Measurements from ENCODE around the gene FLNB.

FLNB gene

GRCh38 chr3:58106640-58107039, 98.4 kb downstream of the FLNB start:
- no peak for DNase-seq (ENCODE audit: low spot score)

- DNase-seq (ENCODE audit: low spot score) = no peak
Observed at GRCh38 chr3:58107597-58107996, 99.4 kb downstream of the FLNB start.

DNA sequence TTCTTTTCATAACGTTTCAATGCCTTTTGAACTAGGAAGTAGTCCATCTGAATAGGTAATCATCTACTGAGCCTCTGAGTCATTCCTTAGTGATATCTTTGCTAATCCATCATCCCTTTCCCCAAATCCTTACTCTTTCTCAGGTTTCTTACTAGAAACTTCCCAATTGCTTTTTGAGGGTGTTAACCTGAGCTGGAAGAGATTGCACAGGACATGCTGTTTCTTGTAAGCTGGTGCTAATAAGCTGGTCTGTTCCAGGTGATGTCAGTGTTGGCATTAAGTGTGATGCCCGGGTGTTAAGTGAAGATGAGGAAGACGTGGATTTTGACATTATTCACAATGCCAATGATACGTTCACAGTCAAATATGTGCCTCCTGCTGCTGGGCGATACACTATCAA, 101.5 kb downstream of the FLNB start:
- no peak for DNase-seq (ENCODE audit: low spot score)

- no peak for DNase-seq (ENCODE audit: low spot score)
Observed at GRCh38 chr3:58111513-58112184, 103.4 kb downstream of the FLNB start.

GRCh38 chr3:58112185-58112535, 103.9 kb downstream of the FLNB start:
- no peak for DNase-seq (ENCODE audit: low spot score)

DNA sequence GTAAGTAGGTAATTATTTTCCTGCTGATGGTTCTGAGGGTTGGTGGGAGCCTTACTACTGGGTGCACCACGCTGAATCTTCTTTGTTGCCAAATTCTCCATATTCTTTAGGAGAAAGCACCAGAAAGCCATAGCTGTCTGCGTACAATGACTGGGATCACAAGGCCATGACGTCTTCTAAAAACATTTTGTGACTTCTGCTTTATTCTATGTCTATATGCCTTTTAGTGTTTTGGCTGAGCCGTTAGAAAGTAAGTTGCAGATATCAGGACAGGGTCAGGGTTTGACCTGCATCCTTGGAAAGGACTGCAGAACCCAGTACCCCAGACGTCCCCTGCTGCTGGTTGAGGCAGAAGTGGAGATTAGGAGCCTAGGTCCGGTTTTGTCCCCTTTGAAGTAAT, 107.0 kb downstream of the FLNB start:
- DNase-seq (ENCODE audit: low spot score) = no peak

DNA sequence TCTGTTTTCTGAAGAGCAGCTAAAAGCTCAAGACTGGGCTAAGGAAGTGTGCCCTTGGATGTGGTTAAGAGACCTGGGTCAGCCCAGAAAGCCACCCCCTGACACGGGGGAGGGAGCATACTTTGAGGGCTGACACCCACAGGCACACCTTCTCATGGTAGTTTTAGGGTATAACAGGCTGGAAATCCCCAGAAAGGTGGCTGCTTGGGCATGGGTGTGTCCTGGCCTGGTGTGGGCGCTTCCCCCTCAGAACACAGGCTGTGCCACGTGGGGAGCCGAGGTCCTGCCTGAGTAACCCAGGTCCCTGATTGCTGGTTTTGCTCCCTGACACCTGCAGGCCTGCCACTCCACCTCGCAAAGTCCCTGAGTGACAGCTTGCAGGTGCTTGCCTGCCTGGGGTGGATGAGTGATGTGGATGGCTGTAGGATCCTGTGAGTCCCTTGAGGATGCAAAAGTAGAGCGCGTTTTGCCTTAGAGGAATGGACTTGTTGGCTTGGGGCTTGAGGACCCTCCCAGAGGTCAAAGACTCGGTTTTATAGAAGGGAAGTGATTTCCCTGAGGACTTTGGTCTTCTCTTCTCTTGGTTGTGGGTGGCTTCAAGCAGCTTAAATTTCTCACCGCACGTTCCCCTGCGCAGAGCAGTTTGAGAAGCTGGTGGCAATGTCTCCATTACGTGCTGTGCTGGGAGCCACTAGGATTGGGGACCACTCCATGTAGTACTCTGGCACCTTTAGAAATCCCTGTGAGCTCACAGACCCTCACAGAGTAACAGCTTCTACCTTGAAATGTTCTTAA, 108.1 kb downstream of the FLNB start:
- DNase-seq (ENCODE audit: low spot score) = no peak

DNA sequence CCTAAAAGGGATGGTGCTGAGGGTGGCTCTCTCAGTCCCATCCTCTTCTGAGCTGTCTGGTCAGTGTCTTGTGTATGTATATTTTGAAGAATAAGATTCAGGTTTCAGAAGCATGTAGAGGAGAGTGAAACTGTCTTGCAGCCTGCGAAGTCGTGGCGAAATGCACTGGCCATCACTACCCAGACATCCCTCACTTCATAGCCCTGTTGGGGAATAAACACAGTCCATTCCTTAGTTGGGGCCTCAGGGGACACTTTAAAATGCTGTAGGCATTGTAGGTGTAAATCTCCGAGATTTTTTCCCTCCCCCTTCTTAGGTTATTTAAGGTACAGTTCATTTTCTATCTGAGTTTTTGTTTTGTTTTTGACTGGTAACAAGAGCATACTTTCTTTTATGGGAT, 108.8 kb downstream of the FLNB start:
- no peak for DNase-seq (ENCODE audit: low spot score)

DNA sequence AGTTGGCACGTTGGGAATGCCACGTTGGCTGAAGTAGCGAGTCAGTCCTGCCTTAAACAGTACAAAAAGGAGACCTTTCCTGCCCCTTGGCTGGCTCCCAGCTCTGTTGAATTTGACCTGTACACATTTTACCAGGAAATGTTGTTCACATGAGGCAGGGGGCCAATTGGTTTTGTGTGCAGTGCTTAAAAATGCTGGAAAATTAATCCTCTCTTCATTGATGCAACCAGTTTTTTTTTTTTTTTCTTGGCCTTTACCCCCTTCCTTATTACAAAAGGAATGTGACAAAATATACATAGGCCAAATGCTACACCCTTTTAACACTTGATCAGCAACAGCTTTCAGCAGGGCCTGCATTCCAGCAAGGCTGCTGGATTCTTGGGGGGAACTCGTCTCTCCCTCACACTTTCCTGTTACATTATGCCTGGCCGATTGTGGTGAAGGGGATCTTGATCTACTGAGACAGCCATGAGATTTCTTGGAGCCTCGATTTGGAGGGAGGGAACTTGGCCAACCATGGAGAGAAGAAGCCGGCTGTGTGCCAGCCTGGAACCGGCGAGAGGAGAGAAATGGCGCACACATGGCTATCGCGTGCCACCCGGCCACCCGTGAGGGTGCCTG, 109.4 kb downstream of the FLNB start:
- DNase-seq (ENCODE audit: low spot score) = no peak

- no peak for DNase-seq (ENCODE audit: low spot score)
Observed at GRCh38 chr3:58119186-58119585, 111.0 kb downstream of the FLNB start.

DNA sequence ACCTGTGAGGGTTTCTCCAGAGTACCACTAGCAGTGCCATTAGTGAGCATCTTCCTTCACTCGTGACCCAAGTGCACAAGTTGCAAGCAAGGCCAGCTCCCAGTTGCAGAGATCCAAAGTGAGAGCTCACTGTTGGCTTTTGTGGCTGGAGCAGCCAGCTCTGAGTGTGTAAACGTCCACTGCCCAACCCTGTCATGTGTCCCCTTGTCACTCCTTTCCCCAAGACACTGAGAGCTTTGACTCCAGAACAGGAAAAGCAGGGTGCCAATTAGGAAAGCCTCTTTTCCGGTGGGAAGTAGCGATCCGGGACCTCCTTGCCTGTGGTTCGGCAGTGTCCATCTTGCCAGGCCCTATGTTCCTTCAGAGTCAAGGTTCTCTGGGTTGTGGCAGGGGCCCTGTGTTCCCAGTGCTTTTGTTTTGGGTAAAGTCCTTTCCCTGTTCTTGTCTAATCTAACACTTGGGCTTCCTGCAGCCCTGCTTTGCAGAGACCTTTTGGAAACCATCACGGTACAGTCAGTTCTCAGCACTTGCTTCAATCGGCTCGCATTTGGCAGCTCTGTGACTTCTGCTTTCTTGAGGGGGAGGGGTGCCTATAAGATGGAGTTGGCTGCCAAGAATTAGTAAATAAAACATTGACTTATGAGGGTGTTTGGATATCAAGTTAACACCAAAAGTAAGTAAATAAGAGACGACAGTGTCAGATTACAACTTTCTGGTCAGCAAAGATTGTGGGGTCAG, 112.0 kb downstream of the FLNB start:
- no peak for DNase-seq (ENCODE audit: low spot score)

GRCh38 chr3:58121183-58121582, 113.0 kb downstream of the FLNB start:
- DNase-seq (ENCODE audit: low spot score) = no peak

DNA sequence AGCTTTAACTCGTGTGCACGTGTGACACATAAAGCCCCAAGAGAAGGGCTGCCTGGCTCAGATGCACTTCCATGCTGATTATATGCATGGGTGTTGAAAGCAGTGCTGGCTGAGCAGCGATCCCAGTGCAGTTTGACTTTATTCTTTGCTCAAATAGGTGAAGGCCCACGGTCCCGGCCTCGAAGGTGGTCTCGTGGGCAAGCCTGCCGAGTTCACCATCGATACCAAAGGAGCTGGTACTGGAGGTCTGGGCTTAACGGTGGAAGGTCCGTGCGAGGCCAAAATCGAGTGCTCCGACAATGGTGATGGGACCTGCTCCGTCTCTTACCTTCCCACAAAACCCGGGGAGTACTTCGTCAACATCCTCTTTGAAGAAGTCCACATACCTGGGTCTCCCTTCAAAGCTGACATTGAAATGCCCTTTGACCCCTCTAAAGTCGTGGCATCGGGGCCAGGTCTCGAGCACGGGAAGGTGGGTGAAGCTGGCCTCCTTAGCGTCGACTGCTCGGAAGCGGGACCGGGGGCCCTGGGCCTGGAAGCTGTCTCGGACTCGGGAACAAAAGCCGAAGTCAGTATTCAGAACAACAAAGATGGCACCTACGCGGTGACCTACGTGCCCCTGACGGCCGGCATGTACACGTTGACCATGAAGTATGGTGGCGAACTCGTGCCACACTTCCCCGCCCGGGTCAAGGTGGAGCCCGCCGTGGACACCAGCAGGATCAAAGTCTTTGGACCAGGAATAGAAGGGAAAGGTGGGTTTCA, 114.9 kb downstream of the FLNB start:
- DNase-seq (ENCODE audit: low spot score) = no peak

DNA sequence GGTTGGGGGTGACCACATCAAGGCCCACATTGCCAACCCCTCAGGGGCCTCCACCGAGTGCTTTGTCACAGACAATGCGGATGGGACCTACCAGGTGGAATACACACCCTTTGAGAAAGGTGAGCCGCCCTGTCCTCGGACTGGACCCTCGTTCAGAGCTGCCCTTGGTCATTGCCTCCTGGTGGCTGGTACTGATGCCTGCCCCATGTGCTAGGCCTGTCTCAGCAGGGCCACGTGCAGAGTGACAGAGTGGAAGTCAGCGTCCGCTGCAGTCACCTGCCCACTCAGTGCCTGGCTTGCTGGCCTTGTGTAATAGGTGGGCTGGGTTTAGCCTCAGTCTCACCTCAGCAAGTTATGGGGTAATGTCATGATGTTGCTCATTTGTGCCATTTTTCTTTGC, 116.2 kb downstream of the FLNB start:
- no peak for DNase-seq (ENCODE audit: low spot score)

DNA sequence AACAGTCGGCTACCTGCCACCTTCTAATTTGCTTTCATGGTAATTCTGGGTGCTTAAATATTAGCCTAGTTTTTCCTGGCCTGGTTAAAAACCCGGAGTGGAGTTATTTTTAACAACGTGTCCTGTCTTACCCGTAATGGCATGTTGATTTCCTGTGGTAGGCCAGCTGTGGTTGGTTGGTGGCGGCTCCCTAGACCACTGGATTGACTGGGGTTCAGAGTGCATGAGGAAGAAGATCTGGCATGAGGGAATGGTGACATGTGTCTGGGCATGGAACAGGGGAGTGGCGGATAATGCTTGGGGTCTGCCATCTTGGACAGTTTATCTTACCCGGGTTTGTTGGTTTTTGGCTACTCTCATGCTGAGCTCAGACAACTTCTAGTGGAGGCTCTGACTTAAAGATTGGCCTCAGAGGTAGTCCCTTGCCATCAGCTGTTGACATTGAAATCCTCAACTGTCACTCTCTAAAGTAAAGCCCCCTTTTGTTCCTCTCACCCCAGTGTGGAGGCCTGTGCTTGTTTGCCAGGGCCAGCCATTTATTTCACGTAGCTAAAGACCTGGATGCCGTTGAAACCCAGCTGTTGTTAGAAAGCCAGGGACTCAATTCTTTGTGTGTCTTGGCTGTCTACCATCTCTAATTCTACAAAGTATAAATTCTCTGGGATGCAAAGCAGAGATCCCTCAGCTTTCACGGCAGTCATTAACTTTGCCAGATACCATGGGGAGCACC, 121.0 kb downstream of the FLNB start:
- DNase-seq (ENCODE audit: low spot score) = no peak

DNA sequence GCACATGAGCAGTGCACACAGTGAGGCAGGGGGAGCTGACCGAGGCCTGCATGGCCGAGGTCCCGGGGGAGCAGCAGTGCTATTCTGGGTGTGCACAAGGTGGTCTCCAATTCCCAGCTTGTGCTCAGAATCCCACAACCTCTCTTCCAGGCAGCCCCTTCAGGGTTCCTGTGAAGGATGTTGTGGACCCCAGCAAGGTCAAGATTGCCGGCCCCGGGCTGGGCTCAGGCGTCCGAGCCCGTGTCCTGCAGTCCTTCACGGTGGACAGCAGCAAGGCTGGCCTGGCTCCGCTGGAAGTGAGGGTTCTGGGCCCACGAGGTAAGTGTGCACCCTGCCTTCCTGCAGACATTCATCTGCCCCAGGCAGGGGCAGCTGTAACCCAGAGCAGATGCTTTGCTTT, 122.4 kb downstream of the FLNB start:
- no peak for DNase-seq (ENCODE audit: low spot score)

GRCh38 chr3:58131101-58131825, 123.0 kb downstream of the FLNB start:
- no peak for DNase-seq (ENCODE audit: low spot score)

GRCh38 chr3:58132850-58133249, 124.6 kb downstream of the FLNB start:
- DNase-seq (ENCODE audit: low spot score) = no peak

- DNase-seq (ENCODE audit: low spot score) = no peak
Observed at GRCh38 chr3:58134468-58134867, 126.2 kb downstream of the FLNB start.

- no peak for DNase-seq (ENCODE audit: low spot score)
Observed at GRCh38 chr3:58135712-58136543, 127.7 kb downstream of the FLNB start.
